Measurements from ENCODE around the gene MORC1.

MORC1 gene

GRCh38 chr3:108940166-108940565, 177.8 kb downstream of the MORC1 start:
- Histone ChIP-seq H3K9me2 (replicated peaks; ENCODE audit: low read depth, low read length) (no peaks in the 10 kb centered on the region), H3K27me3 (ENCODE audit: insufficient read depth, low read length, poor library complexity, severe bottlenecking) (no peaks in the 10 kb centered on the region), H3K9ac (ENCODE audit: low read depth, low read length, poor library complexity, severe bottlenecking) (no peak overlapping the region), H3K4me1 (ENCODE audit: insufficient read depth, low read length, poor library complexity, severe bottlenecking) (no peaks in the 10 kb centered on the region), H3K36me3 (ENCODE audit: insufficient read depth, low read length) (no peaks in the 10 kb centered on the region), H4K20me1 (ENCODE audit: insufficient read depth, low read length, poor library complexity, severe bottlenecking) (no peaks in the 10 kb centered on the region), H3K4me3 (ENCODE audit: low read length, poor library complexity, severe bottlenecking) (no peak overlapping the region), H2AFZ (ENCODE audit: low read length) (no peak overlapping the region), H3F3A (ENCODE audit: low read depth) (no peaks in the 10 kb centered on the region), H3K4me2 (ENCODE audit: low read depth, low read length, poor library complexity, severe bottlenecking) (no peak overlapping the region), H3K9me3 (ENCODE audit: insufficient read depth, low read depth, low read length) (no peaks in the 10 kb centered on the region), H3K79me2 (ENCODE audit: insufficient read depth, low read length) (no peaks in the 10 kb centered on the region)
- TF ChIP-seq CTCF (conservative IDR thresholded peaks at IDR 0.05; ENCODE audit: low read length) (no peak), EZH2phosphoT487 (IDR thresholded peaks at IDR 0.05; ENCODE audit: borderline replicate concordance) (no peak)

- H3K27me3 ChIP-seq (ENCODE audit: insufficient read depth, low read length, poor library complexity, severe bottlenecking), result no peaks in the 10 kb centered on the region
- H3K4me1 ChIP-seq (ENCODE audit: insufficient read depth, low read length, poor library complexity, severe bottlenecking), result no peaks in the 10 kb centered on the region
- no peak overlapping the region for H2AFZ ChIP-seq (ENCODE audit: low read length)
- no peak for TF ChIP-seq EZH2phosphoT487 (IDR thresholded peaks at IDR 0.05; ENCODE audit: borderline replicate concordance)
- TF ChIP-seq CTCF (conservative IDR thresholded peaks at IDR 0.05; ENCODE audit: low read length), result no peak
- H3K9ac ChIP-seq (ENCODE audit: low read depth, low read length, poor library complexity, severe bottlenecking), result no peak overlapping the region
- no peaks in the 10 kb centered on the region for H4K20me1 ChIP-seq (ENCODE audit: insufficient read depth, low read length, poor library complexity, severe bottlenecking)
- H3F3A ChIP-seq (ENCODE audit: low read depth), result no peaks in the 10 kb centered on the region
- H3K36me3 ChIP-seq (ENCODE audit: insufficient read depth, low read length), result no peaks in the 10 kb centered on the region
- H3K4me3 ChIP-seq (ENCODE audit: low read length, poor library complexity, severe bottlenecking), result no peak overlapping the region
- no peaks in the 10 kb centered on the region for H3K9me3 ChIP-seq (ENCODE audit: insufficient read depth, low read depth, low read length)
- H3K79me2 ChIP-seq (ENCODE audit: insufficient read depth, low read length), result no peaks in the 10 kb centered on the region
- H3K9me2 ChIP-seq (replicated peaks; ENCODE audit: low read depth, low read length), result no peaks in the 10 kb centered on the region
- H3K4me2 ChIP-seq (ENCODE audit: low read depth, low read length, poor library complexity, severe bottlenecking), result no peak overlapping the region
Measured at GRCh38 chr3:108936924-108937689, 180.8 kb downstream of the MORC1 start.

GRCh38 chr3:108931035-108931434, 186.9 kb downstream of the MORC1 start:
- no peaks in the 10 kb centered on the region for H3K4me1 ChIP-seq (ENCODE audit: insufficient read depth, low read length, poor library complexity, severe bottlenecking)
- no peaks in the 10 kb centered on the region for H4K20me1 ChIP-seq (ENCODE audit: insufficient read depth, low read length, poor library complexity, severe bottlenecking)
- no peaks in the 10 kb centered on the region for H3K36me3 ChIP-seq (ENCODE audit: insufficient read depth, low read length)
- H3K4me2 ChIP-seq (ENCODE audit: low read depth, low read length, poor library complexity, severe bottlenecking), result no peak overlapping the region
- no peak overlapping the region for H3K9ac ChIP-seq (ENCODE audit: low read depth, low read length, poor library complexity, severe bottlenecking)
- H3K79me2 ChIP-seq (ENCODE audit: insufficient read depth, low read length), result no peaks in the 10 kb centered on the region
- no peak overlapping the region for H3K4me3 ChIP-seq (ENCODE audit: low read length, poor library complexity, severe bottlenecking)
- no peaks in the 10 kb centered on the region for H3K9me3 ChIP-seq (ENCODE audit: insufficient read depth, low read depth, low read length)
- no peaks in the 10 kb centered on the region for H3K9me2 ChIP-seq (replicated peaks; ENCODE audit: low read depth, low read length)
- no peaks in the 10 kb centered on the region for H3K27me3 ChIP-seq (ENCODE audit: insufficient read depth, low read length, poor library complexity, severe bottlenecking)
- no peaks in the 10 kb centered on the region for H3F3A ChIP-seq (ENCODE audit: low read depth)
- TF ChIP-seq EZH2phosphoT487 (IDR thresholded peaks at IDR 0.05; ENCODE audit: borderline replicate concordance), result no peak
- TF ChIP-seq CTCF (conservative IDR thresholded peaks at IDR 0.05; ENCODE audit: low read length), result no peak
- H2AFZ ChIP-seq (ENCODE audit: low read length), result no peak overlapping the region
